ENCODE measurements around the gene GIMAP8. TPM values are rescaled to one million over a fixed set of nuclear protein-coding genes. Genes with fewer than 3 reads are reported as not detected.

Gene GIMAP8
- total and polyA plus RNA-seq, 4 donors = 14.4 to 25.0 (median 22.0) TPM

GRCh38 chr7:150446288-150446938, 4.0 kb upstream of the GIMAP8 start:
- ATAC-seq (ENCODE audit: insufficient read depth, low FRiP score) (no peak), DNase-seq (no peak)
- H3K9ac ChIP-seq (ENCODE audit: insufficient read depth in 1 of 2, low read length in 2 of 2) = no peak overlapping the region
- WGBS, 2 donors = 84 to 92% methylated on average over 2 of the region's 2 CpGs
- peaks cover 0 to 8% (median 0%) of the 10 kb centered on the region in 5 donors for H3K4me1 ChIP-seq (ENCODE audit: control insufficient read depth in 5 of 5, insufficient read depth in 5 of 5, low read length in 5 of 5)
- no peak overlapping the region for H3K4me3 ChIP-seq
- no peaks in the 10 kb centered on the region for H3K27me3 ChIP-seq (ENCODE audit: control insufficient read depth in 3 of 3, insufficient read depth in 3 of 3, low read length in 2 of 3)
- H3K27ac ChIP-seq (ENCODE audit: low read depth in 1 of 2, low read length in 1 of 2) = no peak overlapping the region
- no peaks in the 10 kb centered on the region for H3K36me3 ChIP-seq (ENCODE audit: control insufficient read depth in 4 of 4, insufficient read depth in 4 of 4, low read length in 4 of 4)
- no peak for TF ChIP-seq CTCF (IDR thresholded peaks at IDR 0.05; ENCODE audit: control extremely low read depth, extremely low read depth)
- peaks cover 0 to 14% (median 0%) of the 10 kb centered on the region in 4 donors for H3K9me3 ChIP-seq (ENCODE audit: control insufficient read depth in 4 of 4, insufficient read depth in 3 of 4, low read length in 3 of 4)

DNA sequence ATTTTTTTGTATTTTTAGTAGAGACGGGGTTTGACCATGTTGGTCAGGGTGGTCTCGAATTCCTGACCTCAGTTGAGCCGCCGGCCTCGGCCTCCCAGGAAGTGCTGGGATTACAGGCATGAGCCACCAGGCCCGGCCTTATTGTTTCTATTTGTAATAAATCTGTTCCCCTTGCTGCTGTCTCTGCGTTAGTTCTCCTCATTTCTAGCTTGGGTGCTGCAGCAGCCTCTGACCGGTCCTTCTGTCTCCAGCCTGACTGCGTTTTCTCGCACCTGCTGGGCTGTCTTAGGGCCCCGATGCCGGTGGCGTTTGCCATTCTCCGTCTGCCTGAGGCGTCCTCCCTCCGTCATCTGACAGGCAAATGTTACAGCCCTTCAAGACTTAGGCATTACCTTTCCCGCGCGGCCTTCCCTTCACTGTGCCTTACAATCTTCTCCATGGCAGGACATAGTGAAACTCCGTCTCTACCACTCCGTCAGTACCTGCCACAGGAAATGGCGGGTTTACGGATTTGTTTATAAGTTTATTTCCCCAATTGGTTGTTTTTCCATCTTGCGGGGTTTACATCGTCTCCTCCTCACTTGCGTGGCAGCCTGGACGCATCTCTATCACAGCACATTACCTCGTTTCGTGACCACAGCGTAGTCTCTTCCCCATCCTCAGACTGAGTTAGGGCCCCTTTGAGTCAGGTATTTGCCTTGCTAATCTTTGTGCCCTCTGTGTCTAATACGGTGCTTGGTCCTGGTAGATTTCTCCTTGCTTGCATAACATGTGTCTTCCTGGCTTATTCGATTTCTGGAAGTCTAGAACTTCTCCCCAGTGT, 2.3 kb upstream of the GIMAP8 start:
- ATAC-seq (ENCODE audit: insufficient read depth, low FRiP score) (no peak), DNase-seq (no peak)
- no peak overlapping the region for H3K9ac ChIP-seq (ENCODE audit: insufficient read depth in 1 of 2, low read length in 2 of 2)
- peaks cover 0 to 8% (median 0%) of the 10 kb centered on the region in 5 donors for H3K4me1 ChIP-seq (ENCODE audit: control insufficient read depth in 5 of 5, insufficient read depth in 5 of 5, low read length in 5 of 5)
- no peaks in the 10 kb centered on the region for H3K36me3 ChIP-seq (ENCODE audit: control insufficient read depth in 4 of 4, insufficient read depth in 4 of 4, low read length in 4 of 4)
- no peak overlapping the region for H3K4me3 ChIP-seq
- peaks cover 0 to under 1% (median 0%) of the 10 kb centered on the region in 4 donors for H3K9me3 ChIP-seq (ENCODE audit: control insufficient read depth in 4 of 4, insufficient read depth in 3 of 4, low read length in 3 of 4)
- 75% methylated on average over 32 of the region's 32 CpGs for WGBS, 2 donors
- TF ChIP-seq CTCF (IDR thresholded peaks at IDR 0.05; ENCODE audit: control extremely low read depth, extremely low read depth) = no peak
- H3K27me3 ChIP-seq (ENCODE audit: control insufficient read depth in 3 of 3, insufficient read depth in 3 of 3, low read length in 2 of 3) = peaks cover 0 to 5% (median 0%) of the 10 kb centered on the region in 3 donors
- no peak overlapping the region for H3K27ac ChIP-seq (ENCODE audit: low read depth in 1 of 2, low read length in 1 of 2)

- H3K9ac ChIP-seq (ENCODE audit: insufficient read depth in 1 of 2, low read length in 2 of 2) = no peak overlapping the region
- no peak overlapping the region for H3K27ac ChIP-seq (ENCODE audit: low read depth in 1 of 2, low read length in 1 of 2)
- ATAC-seq (ENCODE audit: insufficient read depth, low FRiP score) (no peak), DNase-seq (peak; percentile 77 to 84 (median 79))
- 0 to 1% methylated on average over 6 of the region's 6 CpGs for WGBS, 2 donors
- peak; percentile 95 for TF ChIP-seq CTCF (IDR thresholded peaks at IDR 0.05; ENCODE audit: control extremely low read depth, extremely low read depth)
- no peaks in the 10 kb centered on the region for H3K36me3 ChIP-seq (ENCODE audit: control insufficient read depth in 4 of 4, insufficient read depth in 4 of 4, low read length in 4 of 4)
- no peaks in the 10 kb centered on the region for H3K9me3 ChIP-seq (ENCODE audit: control insufficient read depth in 4 of 4, insufficient read depth in 3 of 4, low read length in 3 of 4)
- no peak overlapping the region for H3K4me3 ChIP-seq
- H3K27me3 ChIP-seq (ENCODE audit: control insufficient read depth in 3 of 3, insufficient read depth in 3 of 3, low read length in 2 of 3) = peaks cover 0 to 5% (median 0%) of the 10 kb centered on the region in 3 donors
- peaks cover 0 to 8% (median 0%) of the 10 kb centered on the region in 5 donors for H3K4me1 ChIP-seq (ENCODE audit: control insufficient read depth in 5 of 5, insufficient read depth in 5 of 5, low read length in 5 of 5)
Measured at GRCh38 chr7:150448789-150449147, 1.7 kb upstream of the GIMAP8 start.

Measured in lung (tissue), 12 donors.